HG02588 (cell line): ENCODE data around the gene NDUFAB1.
"Not testable (repeated sequence)": the region's sequence is repeated elsewhere in the genome, so short reads cannot be mapped to it uniquely, and the experiment has no call there.

Experiments
- ATAC-seq: cut with Tn5 transposase; IDR thresholded peaks from one replicate; pipeline ENCODE4 v1.9.1; 2021; ENCODE audit warnings: mild to moderate bottlenecking, moderate library complexity; ENCODE audit not compliant: unreplicated experiment

The NDUFAB1 gene

DNA sequence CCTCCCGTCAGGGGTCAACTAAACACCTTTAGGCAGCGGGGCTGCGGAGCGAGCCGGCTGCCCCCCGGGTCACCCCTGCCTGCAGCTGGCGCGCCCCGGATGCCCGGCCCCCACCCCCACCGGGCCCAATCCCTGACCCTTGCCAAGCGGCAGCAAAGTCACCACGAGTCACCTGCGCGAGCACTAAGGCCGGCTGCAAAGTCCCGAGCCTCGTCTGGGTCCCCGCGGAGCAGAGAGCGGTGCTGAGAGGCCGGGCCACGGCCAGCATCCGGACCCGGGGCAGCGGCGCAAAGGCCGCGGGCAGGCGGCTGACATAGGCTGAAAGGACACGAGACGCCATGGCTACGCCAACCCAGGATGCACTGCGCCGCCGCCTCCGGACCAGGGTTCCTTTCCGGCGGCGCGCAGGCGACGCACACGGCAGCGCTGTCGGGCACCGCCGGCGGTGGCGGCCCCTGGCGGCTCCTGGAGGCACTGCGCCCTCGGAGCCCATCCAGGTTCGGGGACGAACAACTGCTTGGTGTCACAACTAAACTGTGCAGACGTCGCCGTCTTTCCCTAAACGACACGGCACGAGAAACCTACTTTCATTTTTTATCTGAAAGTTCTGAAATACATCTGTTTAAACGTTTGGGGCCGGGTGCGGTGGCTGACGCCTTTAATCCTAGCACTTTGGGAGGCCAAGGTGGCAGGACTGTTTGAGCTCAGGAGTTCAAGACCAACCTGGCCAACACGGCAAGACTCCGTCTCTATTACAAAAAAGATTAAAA is at the start of gene NDUFAB1:
Gene NDUFAB1, minus strand, starts transcription at position 366 of the 770 bp plus-strand sequence. Its CDS starts 26 bp downstream, at position 340.
- peak; percentile 92 for ATAC-seq

DNA sequence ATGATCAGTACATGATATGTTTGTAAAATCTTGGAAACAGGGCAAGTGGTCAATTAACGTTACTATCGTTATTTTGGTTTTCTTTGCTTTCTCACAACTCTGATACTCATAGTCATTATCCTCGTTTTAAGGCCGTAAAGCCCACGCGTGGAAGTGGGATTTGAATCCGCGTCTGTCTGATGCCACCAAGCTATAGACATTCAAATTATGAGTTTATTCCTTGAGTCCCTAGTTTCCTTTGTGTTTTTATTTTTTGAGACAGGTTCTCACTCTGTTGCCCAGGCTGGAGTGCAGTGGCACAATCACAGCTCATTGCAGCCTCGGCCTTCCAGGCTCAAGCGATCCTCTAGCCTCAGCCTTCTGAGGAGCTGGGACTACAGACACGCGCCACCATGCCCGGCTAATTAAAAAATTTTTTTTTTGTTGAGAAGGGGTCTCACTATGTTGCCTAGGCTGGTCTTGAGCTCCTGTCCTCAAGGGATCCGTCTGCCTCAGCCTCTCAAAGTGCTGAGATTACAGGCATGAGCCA is 46.2 kb upstream of the NDUFAB1 start:
- ATAC-seq, result no peak

DNA sequence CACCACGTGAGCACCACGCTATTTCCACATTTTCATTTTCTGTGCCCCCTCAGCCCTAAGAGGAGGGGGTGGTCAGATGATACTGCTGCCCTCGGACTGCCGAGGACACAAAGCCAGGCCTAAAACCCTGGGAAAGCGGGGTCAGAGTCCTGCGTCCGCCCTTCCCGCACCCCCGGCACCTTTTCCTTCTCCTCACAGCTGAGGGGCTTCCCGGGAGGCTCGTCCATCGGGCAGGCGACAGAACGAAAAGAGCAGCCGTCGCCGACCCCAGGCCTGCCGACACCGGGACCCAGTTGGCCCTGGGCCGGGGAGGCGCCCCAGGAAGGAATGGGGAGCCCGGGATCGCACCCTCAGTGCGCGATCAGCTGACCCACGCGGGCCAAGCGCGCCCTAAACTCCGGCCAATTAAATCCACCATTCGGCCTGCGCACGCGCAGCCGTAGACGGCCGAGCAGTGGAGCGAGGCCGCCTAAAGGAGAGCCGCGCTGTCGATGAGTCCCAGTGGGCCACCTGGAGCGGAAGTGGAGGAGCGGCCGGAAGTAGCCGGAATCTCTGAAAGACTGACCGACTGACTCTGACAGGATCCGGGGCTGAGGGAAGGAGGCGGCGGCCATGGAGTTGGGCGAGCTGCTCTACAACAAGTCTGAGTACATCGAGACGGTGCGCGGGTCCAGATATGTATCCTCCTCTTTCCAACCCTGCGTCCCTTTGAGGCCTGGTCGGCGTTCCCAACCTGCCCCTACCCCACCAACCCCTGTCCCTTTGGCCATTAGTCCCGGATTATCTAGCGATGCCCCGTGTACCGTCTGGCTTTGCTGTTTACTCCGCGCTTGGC is 45.0 kb upstream of the NDUFAB1 start, which contains the start of the genes DCTN5 and PALB2:
Gene DCTN5, plus strand, starts transcription at position 536 of the 835 bp plus-strand sequence. Its CDS starts 77 bp downstream, at position 613.
Gene PALB2, minus strand, starts transcription at position 380 of the 835 bp plus-strand sequence. Its CDS starts 153 bp downstream, at position 227.
- ATAC-seq, result peak; percentile 92

DNA sequence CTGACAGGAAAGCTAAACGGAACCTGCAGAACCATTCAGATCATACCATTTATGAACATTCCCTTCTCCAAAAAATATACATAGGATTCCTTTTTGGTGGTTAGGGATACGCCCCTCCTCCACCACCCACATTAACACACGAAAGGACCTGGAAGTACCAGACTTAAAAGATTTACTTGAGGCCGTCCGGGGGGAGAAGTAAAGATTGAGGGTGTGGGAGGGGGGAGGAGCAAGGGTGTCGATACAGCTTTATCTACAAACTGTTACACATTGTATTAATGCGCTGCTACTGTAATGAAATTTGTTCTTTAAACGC is 44.5 kb upstream of the NDUFAB1 start:
- no peak for ATAC-seq

DNA sequence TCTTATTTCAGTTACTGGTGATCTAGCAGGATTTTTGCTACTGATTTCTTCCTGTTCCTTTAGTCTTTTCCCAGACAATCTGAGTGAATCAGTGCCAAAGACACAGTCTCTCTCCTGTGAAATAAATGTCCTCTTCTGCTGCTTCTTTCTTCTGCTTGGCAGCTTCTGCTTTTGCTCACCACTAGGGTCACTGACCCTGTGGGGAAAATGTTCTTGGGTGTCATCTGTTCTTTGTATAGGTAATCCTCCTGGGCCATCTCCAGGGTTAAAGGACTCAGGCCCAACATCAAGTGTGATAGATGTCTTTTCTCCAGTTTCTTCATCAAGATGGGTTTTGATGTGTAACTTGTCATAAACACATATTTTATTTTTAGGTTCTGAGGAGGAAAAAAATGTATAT is 39.8 kb upstream of the NDUFAB1 start:
- ATAC-seq, result no peak

DNA sequence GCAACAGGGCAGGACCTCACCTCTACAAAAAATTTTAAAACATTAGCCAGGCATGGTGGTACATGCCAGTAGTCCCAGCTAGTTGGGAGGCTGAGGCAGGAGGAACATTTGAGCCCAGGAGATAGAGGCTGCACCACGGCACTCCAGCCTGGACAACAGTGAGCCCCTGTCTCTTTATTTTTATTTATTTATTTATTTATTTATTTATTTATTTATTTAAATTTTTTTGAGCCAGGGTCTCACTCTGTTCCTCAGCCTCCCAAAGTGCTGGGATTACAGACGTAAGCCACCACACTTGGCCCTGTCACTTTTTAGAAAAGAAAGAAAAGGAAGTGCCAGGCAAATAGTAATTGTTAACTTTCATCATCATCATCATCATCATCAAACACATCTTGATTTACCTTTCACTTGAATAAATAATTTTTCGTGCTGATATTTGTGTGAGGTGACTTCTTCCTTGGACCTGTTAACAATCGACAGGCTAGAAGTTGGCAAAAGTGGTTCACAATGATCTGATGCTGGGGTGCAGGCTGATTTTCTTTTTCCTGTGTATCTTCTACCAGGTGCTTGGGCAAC is 38.4 kb upstream of the NDUFAB1 start:
- no peak for ATAC-seq

DNA sequence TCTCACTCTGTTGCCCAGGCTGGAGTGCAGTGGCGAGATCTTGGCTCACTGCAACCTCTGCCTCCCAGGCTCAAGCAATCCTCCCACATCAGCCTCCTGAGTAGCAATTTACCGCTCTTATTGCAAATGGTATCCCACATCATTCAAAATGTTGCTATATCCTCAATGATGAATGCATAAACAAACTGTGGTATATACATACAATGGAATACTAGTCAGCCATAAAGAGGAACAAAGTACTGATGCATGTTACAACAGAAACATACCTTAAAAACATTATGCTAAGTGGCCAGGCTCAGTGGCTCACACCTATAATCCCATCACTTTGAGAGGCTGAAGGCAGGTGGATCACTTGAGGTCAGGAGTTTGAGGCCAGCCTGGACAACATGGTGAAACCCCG is 35.8 kb upstream of the NDUFAB1 start:
- not testable (repeated sequence) for ATAC-seq

DNA sequence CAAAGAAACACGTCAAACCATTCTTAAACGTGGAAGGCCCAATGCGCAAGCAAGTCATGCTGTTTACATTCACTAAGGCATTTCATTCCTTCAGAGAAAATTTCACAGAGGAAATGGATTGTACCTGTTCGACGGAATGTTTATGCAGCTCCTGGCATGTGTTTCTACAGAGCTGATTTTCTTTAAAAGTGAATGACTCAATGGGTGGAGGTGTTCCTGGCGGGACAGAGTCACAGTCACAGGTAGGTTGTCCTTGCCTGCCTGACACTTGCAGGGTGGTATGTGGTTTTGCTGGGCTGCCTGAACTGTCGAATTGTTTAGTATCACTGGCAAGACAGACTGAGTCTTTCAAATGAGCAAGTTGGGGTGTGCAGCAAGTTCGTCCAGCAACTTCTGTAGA is 33.4 kb upstream of the NDUFAB1 start:
- ATAC-seq, result no peak

DNA sequence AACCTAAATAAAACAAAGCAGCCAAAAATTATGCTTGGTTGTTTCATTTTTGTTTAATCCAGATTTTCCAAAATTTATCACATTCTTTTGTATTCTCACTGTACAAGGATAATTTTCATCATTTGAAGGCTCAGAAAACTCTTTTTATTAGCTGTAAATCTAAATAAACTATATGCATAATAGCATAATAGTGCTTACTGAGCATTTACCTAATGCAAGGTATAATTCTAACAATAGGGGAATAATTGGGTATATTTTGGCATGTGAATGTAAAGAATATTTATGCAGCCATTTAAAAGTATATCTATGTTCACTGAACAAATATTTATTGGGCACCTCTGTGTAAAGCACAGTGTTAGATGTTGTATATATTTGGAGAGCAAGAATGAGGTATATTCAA is 28.0 kb upstream of the NDUFAB1 start:
- ATAC-seq, result no peak

DNA sequence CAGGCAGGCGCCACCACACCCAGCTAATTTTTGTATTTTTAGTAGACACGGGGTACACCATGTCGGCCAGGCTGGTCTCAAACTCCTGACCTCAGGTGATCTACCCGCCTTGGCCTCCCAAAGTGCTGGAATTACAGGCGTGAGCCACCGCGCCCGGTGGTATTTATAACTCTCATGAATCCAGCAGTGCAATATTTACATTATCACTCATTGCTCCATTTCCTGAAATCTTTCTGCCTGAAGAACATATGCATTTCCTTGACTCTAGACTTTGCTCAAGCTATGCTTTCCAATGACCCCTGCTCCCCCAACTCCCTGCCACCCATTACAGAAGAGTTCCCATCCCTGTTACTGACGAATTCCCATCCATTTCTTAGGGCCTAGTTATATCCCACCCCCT is 19.7 kb upstream of the NDUFAB1 start:
- no peak for ATAC-seq

DNA sequence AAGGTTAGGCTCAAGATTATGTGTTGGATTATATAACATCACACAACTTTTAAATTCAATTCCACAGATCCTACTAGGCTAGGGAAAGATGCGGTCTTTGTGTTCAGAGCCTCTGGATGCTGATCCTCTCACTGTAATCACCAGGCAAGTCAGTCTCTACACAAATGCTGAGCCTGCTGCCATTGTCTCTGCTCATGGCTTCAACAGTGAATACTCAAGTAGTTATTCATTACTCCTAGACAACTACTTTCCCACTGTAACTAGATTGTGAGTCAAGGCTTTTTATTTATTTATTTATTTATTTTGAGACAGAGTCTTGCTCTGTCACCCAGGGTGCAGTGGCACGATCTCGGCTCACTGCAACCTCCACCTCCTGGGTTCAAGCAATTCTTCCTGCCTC is 15.8 kb upstream of the NDUFAB1 start:
- no peak for ATAC-seq

DNA sequence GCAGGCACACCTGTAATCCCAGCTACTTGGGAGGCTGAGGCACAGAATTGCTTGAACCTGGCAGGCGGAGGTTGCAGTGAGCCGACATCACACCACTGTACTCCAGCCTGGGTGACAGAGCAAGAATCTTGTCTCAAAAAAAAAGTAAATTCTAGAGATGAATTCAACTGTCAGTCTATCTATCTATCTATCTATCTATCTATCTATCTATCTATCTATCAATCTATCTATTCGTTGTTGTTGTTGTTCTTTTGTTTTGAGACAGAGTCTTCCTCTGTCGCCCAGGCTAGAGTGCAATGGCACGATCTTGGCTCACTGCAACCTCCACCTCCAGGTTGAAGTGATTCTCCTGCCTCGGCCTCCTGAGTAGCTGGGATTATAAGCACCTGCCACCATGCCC is 14.8 kb upstream of the NDUFAB1 start:
- ATAC-seq, result not testable (repeated sequence)

DNA sequence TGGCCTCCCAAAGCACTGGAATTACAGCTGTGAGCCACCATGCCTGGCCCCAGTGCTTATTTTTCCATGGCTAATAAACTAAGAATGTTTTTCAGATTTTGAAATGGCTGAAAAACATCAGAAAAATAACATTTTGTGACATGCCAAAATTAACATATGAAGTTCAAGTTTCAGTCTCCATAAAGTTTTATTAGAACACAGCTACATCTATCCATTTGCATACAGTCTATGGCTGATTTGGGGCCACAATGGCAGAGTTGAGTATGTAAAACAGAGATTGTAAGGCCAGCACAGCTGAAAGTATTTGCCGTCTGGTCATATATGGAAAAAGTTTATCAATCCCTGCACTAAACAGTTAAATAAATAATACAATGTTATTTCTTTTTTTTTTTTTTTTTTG is 13.8 kb upstream of the NDUFAB1 start:
- ATAC-seq, result no peak

DNA sequence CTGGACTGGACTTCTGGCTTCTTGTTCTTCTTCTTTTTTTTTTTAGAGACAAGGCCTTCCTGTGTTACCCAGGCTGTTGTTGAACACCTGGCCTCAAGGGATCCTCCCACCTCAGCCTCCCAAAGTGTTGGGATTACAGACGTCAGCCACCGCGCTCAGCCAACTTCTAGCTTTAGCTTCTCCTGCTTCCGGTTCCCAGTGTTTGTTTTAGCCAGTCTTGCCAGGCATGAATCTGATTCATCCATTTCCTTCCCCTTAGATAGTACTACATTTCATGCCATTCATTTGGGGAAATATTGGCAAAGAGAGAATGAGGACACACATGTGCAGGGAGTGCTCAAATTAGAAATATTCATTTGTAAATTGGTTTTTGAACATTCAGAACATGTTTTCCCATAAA is 12.1 kb upstream of the NDUFAB1 start:
- ATAC-seq, result no peak

DNA sequence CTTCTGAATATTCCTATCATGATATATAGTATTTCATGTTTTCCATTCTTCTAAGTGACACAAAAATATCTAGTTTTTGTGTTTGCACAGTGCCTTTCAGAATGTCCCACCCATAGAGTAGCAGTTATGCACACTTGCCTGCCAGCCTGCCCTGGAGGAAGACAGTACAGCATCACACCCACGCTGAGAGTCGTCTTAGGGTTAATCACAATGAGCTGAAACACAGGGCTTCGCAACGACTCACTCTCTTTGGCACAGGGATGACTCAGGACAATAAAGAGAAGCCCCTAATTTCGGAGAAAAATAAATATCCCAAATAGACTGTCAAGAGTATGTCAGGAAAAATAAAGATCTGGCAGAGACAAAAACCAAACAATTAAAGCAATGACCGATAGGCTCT is 11.6 kb upstream of the NDUFAB1 start:
- no peak for ATAC-seq

DNA sequence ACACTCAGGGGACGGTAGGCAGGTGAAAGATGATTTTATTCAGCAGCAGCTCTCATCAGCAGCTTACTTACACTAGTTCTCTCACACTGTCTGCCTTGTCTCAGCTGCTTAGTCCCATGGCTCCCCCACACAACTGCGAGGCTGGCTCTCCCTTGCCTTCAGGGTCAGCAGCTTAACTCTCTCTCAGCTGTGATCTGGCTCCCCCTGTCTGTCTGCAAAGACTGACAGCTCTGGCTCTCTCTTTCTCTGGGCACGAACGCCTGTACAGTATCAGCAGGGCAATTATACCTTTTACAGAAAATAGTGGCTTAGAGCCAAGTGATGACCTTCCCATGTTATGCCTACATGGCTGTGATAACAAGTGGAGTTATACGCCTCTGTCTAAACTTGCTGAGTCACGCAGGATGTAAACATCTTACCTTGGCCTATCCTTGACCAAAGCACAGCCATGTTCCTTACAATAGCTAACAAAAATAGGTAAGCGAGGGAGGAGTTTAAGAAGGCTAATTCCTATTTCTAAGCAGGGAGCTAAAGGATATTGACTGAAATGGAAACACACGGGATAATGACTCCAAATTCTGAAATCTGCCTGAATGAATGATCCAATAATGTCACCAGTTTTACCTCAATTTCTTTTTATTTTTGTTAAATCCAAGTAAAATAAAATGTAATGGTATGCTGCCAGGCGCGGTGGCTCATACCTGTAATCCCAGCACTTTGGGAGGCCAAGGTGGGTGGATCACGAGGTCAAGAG is 1.1 kb upstream of the NDUFAB1 start:
- no peak for ATAC-seq

DNA sequence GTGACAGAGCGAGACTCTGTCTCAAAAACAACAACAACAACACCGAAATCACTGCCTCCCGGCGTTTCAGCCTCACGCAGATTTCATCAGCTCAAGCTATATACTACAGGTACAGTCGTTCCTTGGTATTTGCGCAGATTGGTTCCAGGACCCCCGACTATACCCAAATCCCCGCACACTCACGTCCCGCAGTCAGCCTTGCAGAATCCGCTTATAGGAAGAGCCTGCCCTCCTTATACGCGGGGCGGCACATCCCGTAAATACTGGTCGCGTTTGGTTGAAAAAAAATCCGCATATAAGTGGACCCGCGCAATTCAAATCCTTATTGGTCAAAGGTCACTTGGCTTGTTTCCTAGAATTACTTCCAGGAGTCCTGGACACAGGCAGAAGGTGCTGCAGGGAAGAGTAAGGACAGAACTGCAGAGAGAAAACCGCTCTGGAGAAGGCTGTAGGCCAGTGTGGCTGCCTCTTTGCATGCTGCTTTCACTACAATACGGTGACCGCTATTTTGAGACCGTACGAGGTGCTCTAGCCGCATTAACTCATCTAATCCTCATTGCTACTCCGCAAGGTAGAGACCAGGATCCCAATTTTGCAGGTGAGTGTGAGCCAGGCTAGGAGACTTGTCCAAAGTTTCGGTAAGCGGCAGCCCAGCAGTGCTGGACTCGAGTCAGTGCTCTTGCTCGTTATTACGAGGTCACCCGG is 718 bp downstream of the NDUFAB1 start:
- ATAC-seq, result no peak

DNA sequence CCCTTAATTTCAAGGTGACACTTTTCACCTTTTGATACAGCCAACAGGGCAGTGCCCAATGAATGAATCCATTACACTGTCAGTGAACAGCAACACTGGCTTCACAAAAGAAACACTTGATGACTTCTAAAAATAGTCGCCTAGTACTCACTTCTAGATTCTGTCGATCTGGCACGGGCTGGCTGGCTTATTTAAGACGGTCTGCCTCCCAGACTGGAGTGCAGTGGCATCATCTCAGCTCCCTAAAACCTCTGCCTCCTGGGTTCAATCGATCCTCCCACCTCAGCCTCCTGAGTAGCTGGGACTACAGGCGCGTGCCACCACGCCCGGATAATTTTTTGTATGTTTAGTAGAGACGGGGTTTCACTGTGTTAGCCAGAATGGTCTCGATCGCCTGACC is 1.9 kb downstream of the NDUFAB1 start:
- no peak for ATAC-seq

DNA sequence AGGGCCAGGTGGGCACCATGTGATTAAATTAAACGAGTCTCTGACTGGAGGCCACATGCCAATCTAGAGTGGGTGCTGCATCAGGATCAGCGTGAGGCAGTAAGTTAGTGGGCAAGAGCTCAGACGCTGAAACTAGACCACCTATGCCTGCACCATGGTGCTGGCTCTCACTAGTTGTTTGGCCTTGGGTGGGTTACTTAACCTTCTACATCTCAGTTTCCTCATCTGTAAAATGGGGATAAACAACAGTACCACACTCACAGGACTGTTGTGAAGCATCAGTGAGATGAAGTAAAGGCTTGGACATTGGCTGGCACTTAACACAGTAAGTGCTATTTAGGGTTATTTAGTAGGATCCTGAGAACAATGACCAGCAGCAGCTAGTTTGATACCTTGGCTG is 5.9 kb downstream of the NDUFAB1 start:
- no peak for ATAC-seq

DNA sequence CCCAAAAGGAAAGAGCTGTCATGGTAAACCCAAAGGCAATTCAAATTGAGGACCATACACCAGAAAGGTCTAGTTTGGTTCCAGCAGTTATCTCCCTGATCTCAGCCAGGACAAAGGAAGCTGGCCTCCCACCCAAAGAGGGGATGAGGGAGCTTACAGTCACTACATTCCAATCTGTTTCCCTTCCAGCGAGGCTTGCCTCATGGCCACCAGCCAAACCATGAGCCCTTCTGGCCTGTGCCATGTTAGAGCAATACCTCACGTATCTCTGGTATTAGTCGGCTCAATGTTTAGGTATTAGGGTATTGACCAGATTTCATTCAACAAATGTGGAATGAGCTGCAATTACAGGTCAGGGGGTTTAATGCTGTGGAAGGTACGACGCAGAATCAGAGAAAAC is 8.4 kb downstream of the NDUFAB1 start:
- no peak for ATAC-seq
